ENCODE results near the gene LSAMP.

The LSAMP gene

DNA sequence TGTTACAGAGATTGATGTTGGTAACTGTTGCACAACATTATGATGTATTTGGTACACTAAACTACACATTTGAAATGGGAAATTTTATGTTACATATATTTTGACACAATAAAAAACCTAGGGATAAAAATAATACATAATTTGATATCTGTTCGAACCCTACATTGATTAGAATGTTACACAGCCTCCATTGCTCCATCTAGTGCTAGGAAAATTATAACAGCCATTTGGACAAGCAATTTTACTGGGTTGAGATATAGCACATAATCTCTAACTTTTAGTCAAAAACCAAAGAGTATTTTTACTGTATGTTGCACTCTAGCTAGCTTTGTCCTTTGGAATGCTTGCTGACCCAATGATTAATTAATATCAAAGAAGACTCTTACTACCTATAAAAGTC, 108.1 kb downstream of the LSAMP start:
- Histone ChIP-seq H3K4me3 (ENCODE audit: low read depth, low read length) (no peak overlapping the region), H3K4me1 (ENCODE audit: control insufficient read depth, insufficient read depth, low read length) (no peaks in the 10 kb centered on the region), H3K9me3 (ENCODE audit: control insufficient read depth, insufficient read depth, low read depth, low read length) (no peaks in the 10 kb centered on the region), H3K36me3 (ENCODE audit: control insufficient read depth in 2 of 2, insufficient read depth in 1 of 2, low read length in 2 of 2) (no peaks in the 10 kb centered on the region), H3K27ac (ENCODE audit: extremely low read depth, low read depth, low read length) (no peak overlapping the region)
- ChIA-PET CTCF (no interaction called here), POLR2A (no interaction called here)
- TF ChIP-seq, protein P1, sequence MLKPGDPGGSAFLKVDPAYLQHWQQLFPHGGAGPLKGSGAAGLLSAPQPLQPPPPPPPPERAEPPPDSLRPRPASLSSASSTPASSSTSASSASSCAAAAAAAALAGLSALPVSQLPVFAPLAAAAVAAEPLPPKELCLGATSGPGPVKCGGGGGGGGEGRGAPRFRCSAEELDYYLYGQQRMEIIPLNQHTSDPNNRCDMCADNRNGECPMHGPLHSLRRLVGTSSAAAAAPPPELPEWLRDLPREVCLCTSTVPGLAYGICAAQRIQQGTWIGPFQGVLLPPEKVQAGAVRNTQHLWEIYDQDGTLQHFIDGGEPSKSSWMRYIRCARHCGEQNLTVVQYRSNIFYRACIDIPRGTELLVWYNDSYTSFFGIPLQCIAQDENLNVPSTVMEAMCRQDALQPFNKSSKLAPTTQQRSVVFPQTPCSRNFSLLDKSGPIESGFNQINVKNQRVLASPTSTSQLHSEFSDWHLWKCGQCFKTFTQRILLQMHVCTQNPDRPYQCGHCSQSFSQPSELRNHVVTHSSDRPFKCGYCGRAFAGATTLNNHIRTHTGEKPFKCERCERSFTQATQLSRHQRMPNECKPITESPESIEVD (tag by site-specific recombination; IDR thresholded peaks at IDR 0.05) = no peak
- no peak for TF ChIP-seq ZNF777 (tag by site-specific recombination; IDR thresholded peaks at IDR 0.05; ENCODE audit: borderline replicate concordance)
- no peak for TF ChIP-seq ZNF629 (tag by site-specific recombination; IDR thresholded peaks at IDR 0.05)
- no peak for TF ChIP-seq ZNF354C (tag by site-specific recombination; IDR thresholded peaks at IDR 0.05; ENCODE audit: borderline replicate concordance, low read depth)
- TF ChIP-seq ZNF214 (tag by site-specific recombination; IDR thresholded peaks at IDR 0.05; ENCODE audit: borderline replicate concordance) = no peak
- TF ChIP-seq, protein P2, sequence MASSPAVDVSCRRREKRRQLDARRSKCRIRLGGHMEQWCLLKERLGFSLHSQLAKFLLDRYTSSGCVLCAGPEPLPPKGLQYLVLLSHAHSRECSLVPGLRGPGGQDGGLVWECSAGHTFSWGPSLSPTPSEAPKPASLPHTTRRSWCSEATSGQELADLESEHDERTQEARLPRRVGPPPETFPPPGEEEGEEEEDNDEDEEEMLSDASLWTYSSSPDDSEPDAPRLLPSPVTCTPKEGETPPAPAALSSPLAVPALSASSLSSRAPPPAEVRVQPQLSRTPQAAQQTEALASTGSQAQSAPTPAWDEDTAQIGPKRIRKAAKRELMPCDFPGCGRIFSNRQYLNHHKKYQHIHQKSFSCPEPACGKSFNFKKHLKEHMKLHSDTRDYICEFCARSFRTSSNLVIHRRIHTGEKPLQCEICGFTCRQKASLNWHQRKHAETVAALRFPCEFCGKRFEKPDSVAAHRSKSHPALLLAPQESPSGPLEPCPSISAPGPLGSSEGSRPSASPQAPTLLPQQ (tag by site-specific recombination; IDR thresholded peaks at IDR 0.05) = no peak
- TF ChIP-seq ZXDB (tag by site-specific recombination; IDR thresholded peaks at IDR 0.05) = no peak
- no peak for TF ChIP-seq ZNF19 (tag by site-specific recombination; IDR thresholded peaks at IDR 0.05; ENCODE audit: low read depth)
- TF ChIP-seq ZNF423 (tag by site-specific recombination; IDR thresholded peaks at IDR 0.05) = no peak
- no peak for TF ChIP-seq ZNF140 (tag by site-specific recombination; IDR thresholded peaks at IDR 0.05)
- no peak for TF ChIP-seq KLF16 (tag by site-specific recombination; IDR thresholded peaks at IDR 0.05)
- TF ChIP-seq ZNF341 (tag by site-specific recombination; IDR thresholded peaks at IDR 0.05; ENCODE audit: low read depth) = no peak
- TF ChIP-seq, protein P3, sequence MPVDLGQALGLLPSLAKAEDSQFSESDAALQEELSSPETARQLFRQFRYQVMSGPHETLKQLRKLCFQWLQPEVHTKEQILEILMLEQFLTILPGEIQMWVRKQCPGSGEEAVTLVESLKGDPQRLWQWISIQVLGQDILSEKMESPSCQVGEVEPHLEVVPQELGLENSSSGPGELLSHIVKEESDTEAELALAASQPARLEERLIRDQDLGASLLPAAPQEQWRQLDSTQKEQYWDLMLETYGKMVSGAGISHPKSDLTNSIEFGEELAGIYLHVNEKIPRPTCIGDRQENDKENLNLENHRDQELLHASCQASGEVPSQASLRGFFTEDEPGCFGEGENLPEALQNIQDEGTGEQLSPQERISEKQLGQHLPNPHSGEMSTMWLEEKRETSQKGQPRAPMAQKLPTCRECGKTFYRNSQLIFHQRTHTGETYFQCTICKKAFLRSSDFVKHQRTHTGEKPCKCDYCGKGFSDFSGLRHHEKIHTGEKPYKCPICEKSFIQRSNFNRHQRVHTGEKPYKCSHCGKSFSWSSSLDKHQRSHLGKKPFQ (tag by site-specific recombination; IDR thresholded peaks at IDR 0.05) = no peak
- TF ChIP-seq SCRT2 (tag by site-specific recombination; IDR thresholded peaks at IDR 0.05) = no peak
- no peak for TF ChIP-seq ZBTB1 (tag by site-specific recombination; IDR thresholded peaks at IDR 0.05)
- no peak for TF ChIP-seq ZNF138 (tag by site-specific recombination; IDR thresholded peaks at IDR 0.05; ENCODE audit: borderline replicate concordance)
- TF ChIP-seq, protein P4, sequence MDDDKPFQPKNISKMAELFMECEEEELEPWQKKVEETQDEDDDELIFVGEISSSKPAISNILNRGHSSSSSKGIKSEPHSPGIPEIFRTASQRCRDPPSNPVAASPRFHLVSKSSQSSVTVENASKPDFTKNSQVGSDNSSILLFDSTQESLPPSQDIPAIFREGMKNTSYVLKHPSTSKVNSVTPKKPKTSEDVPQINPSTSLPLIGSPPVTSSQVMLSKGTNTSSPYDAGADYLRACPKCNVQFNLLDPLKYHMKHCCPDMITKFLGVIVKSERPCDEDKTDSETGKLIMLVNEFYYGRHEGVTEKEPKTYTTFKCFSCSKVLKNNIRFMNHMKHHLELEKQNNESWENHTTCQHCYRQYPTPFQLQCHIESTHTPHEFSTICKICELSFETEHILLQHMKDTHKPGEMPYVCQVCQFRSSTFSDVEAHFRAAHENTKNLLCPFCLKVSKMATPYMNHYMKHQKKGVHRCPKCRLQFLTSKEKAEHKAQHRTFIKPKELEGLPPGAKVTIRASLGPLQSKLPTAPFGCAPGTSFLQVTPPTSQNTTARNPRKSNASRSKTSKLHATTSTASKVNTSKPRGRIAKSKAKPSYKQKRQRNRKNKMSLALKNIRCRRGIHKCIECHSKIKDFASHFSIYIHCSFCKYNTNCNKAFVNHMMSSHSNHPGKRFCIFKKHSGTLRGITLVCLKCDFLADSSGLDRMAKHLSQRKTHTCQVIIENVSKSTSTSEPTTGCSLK (tag by site-specific recombination; IDR thresholded peaks at IDR 0.05) = no peak
- TF ChIP-seq, protein P5, sequence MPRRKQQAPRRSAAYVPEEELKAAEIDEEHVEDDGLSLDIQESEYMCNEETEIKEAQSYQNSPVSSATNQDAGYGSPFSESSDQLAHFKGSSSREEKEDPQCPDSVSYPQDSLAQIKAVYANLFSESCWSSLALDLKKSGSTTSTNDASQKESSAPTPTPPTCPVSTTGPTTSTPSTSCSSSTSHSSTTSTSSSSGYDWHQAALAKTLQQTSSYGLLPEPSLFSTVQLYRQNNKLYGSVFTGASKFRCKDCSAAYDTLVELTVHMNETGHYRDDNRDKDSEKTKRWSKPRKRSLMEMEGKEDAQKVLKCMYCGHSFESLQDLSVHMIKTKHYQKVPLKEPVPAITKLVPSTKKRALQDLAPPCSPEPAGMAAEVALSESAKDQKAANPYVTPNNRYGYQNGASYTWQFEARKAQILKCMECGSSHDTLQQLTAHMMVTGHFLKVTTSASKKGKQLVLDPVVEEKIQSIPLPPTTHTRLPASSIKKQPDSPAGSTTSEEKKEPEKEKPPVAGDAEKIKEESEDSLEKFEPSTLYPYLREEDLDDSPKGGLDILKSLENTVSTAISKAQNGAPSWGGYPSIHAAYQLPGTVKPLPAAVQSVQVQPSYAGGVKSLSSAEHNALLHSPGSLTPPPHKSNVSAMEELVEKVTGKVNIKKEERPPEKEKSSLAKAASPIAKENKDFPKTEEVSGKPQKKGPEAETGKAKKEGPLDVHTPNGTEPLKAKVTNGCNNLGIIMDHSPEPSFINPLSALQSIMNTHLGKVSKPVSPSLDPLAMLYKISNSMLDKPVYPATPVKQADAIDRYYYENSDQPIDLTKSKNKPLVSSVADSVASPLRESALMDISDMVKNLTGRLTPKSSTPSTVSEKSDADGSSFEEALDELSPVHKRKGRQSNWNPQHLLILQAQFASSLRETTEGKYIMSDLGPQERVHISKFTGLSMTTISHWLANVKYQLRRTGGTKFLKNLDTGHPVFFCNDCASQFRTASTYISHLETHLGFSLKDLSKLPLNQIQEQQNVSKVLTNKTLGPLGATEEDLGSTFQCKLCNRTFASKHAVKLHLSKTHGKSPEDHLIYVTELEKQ (tag by site-specific recombination; IDR thresholded peaks at IDR 0.05; ENCODE audit: borderline replicate concordance) = no peak
- no peak for TF ChIP-seq ZNF133 (tag by site-specific recombination; IDR thresholded peaks at IDR 0.05)
